HepG2 (cell line): ENCODE data around the gene IQCM. TPM values are rescaled to one million over a fixed set of nuclear protein-coding genes. Genes with fewer than 3 reads are reported as not detected.

Experiments
- ATAC-seq: fragments of 200-7000 bp; cut with Tn5 transposase; 3 replicates; pipeline ENCODE4 v1.9.1; 2020; ENCODE audit warnings: mild to moderate bottlenecking, moderate library complexity
- BruUV-seq: library from RNA; stranded (reverse); fragments of 400-500 nt; replicated peaks from 2 replicates; lab custom pipeline; 2021; lab: Mats Ljungman, UMichigan
- CTCF ChIA-PET: fragments of 300-600 bp; formaldehyde crosslinking; extraction: SDS; loops from one replicate; lab custom pipeline; 2021; ENCODE audit warnings: low total read pairs, inconsistent platforms, low intra/inter-chr PET ratio; lab: Yijun Ruan, JAX
- POLR2A ChIA-PET: fragments of 350-600 bp; sonication (Branson Sonifier 250); formaldehyde crosslinking; loops from one replicate; lab custom pipeline; 2020; ENCODE audit warnings: antibody characterized with exemption, inconsistent platforms; lab: Yijun Ruan, JAX
- DNase-seq: peaks from one replicate; pipeline ENCODE4 v3.0.0-alpha.2; 2015; ENCODE audit warnings: low spot score
- FAIRE-seq: peaks from 3 replicates; lab custom pipeline; 2011; peaks lifted over from hg19 to GRCh38; lab: Jason Lieb, UNC
- H2AFZ ChIP-seq: one replicate; pipeline ENCODE4 v1.6.1; 2011; ENCODE audit warnings: low read length, inconsistent platforms
- H3K27ac ChIP-seq: fragments of 300-600 bp; 3 replicates; pipeline ENCODE4 v1.8.0; 2011; ENCODE audit warnings: mixed run types, mild to moderate bottlenecking, mixed read lengths, low read length, inconsistent platforms; ENCODE audit not compliant: insufficient read depth; ENCODE audit errors: extremely low read length
- H3K27me3 ChIP-seq, 2 experiments: fragments of 200-600 bp in 1 of 2; 2 replicates in 1 of 2; 3 replicates in 1 of 2; pipeline versions ENCODE4 v1.6.0 to v1.8.0; 2011; ENCODE audit warnings: low read length in 2 of 2, mild to moderate bottlenecking in 2 of 2, moderate library complexity in 2 of 2, inconsistent platforms in 1 of 2; ENCODE audit not compliant: insufficient read depth in 2 of 2, control insufficient read depth in 1 of 2
- H3K36me3 ChIP-seq, 2 experiments: fragments of 200-600 bp in 1 of 2; replicated peaks in 1 of 2; 2 replicates in 1 of 2; 3 replicates in 1 of 2; pipeline versions ENCODE4 v1.5.1 to v1.8.0; 2011; ENCODE audit warnings: low read length in 2 of 2, inconsistent platforms in 1 of 2; ENCODE audit not compliant: insufficient read depth in 2 of 2, control insufficient read depth in 1 of 2
- H3K4me1 ChIP-seq: 2 replicates; pipeline ENCODE4 v1.5.1; 2012; ENCODE audit warnings: low read length, inconsistent platforms; ENCODE audit not compliant: insufficient read depth
- H3K4me2 ChIP-seq: 2 replicates; pipeline ENCODE4 v1.6.0; 2011; ENCODE audit warnings: low read depth, low read length, inconsistent platforms
- H3K4me3 ChIP-seq, 3 experiments: fragments of 200-600 bp in 1 of 3; sonication (generic), shearing (Covaris generic) in 1 of 3; replicated peaks in 1 of 3; 2 replicates each; pipeline ENCODE4 v1.5.1; 2011 to 2016; ENCODE audit warnings: low read length in 3 of 3, inconsistent platforms in 2 of 3, low read depth in 2 of 3, mild to moderate bottlenecking in 2 of 3, control low read depth in 1 of 3, mixed read lengths in 1 of 3; ENCODE audit not compliant: insufficient read depth in 1 of 3
- H3K79me2 ChIP-seq: one replicate; pipeline ENCODE4 v1.6.1; 2011; ENCODE audit warnings: low read length, inconsistent platforms; ENCODE audit not compliant: insufficient read depth
- H3K9ac ChIP-seq: 2 replicates; pipeline ENCODE4 v1.6.0; 2011; ENCODE audit warnings: mild to moderate bottlenecking, low read depth, low read length, inconsistent platforms; ENCODE audit not compliant: insufficient read depth
- H3K9me3 ChIP-seq: 2 replicates; pipeline ENCODE4 v1.5.1; 2012; ENCODE audit warnings: mild to moderate bottlenecking, low read length
- H4K20me1 ChIP-seq: 2 replicates; pipeline ENCODE4 v1.6.0; 2011; ENCODE audit warnings: inconsistent platforms, mild to moderate bottlenecking, low read length, moderate library complexity; ENCODE audit not compliant: insufficient read depth
- NFATC3 ChIP-seq: sonication (generic); formaldehyde crosslinking; IDR thresholded peaks from 2 replicates; pipeline ENCODE4 v1.5.1; 2020; ENCODE audit warnings: mild to moderate bottlenecking, missing genetic modification reagents
- RARG ChIP-seq: sonication (generic); formaldehyde crosslinking; IDR thresholded peaks from 2 replicates; pipeline ENCODE4 v1.4.0; 2020; ENCODE audit warnings: low read depth, mild to moderate bottlenecking, missing genetic modification reagents
- TOE1 ChIP-seq: sonication (generic); formaldehyde crosslinking; IDR thresholded peaks from 2 replicates; pipeline ENCODE4 v1.4.0; 2020; ENCODE audit warnings: mild to moderate bottlenecking, missing genetic modification reagents
- WGBS: methylation state at CpG from one replicate; pipeline ENCODE4 v1.1.6; 2017; ENCODE audit warnings: low lambda C conversion rate; 5-methylcytosine and 5-hydroxymethylcytosine counted together
- in situ Hi-C: cut with HindIII; loops from 2 replicates; pipeline ENCODE4 v1.10.0; 2017; ENCODE audit warnings: low pct_unique_long_range_greater_than_20kb; ENCODE audit not compliant: extremely low pct_ligation_motif_present
- intact Hi-C: fragments of 100-400 bp; cut with micrococcal nuclease; formaldehyde crosslinking; loops from one replicate; pipeline ENCODE4 v1.10.0; 2022; ENCODE audit not compliant: unreplicated experiment
- polyA plus RNA-seq, 8 experiments: library from polyadenylated mRNA; depleted of rRNA in 3 of 8; stranded (reverse) in 7 of 8; unstranded in 1 of 8; fragments of >200 nt; fragmentation: Illumina TruSeq in 4 of 8; extraction: Trizol in 4 of 8; gene quantifications; 2 replicates each; pipeline versions ENCODE4 v1.2.1 to v1.2.3, GENCODE V29; 2011 to 2016; ENCODE audit warnings: low read depth in 4 of 8, missing spikeins in 1 of 8, mixed read lengths in 1 of 8; ENCODE audit not compliant: insufficient read depth in 1 of 8
- total RNA-seq, 5 experiments: library from RNA; depleted of rRNA; stranded (reverse); fragments of >200 nt; fragmentation: Illumina TruSeq; extraction: Trizol; gene quantifications; 2 replicates each; pipeline ENCODE4 v1.2.3, GENCODE V29; 2016; ENCODE audit warnings: low read depth in 1 of 5
- TF ChIP-seq, protein P1 (sequence below): sonication (generic); formaldehyde crosslinking; IDR thresholded peaks from 2 replicates; pipeline ENCODE4 v1.8.0; 2022; ENCODE audit warnings: mild to moderate bottlenecking, missing genetic modification reagents; ENCODE audit not compliant: insufficient replicate concordance

The IQCM gene
- total and polyA plus RNA-seq, 2 of the 13 experiments (the other 11 are each of a cell fraction or from before 2014, with no cell fraction given), result not detected

DNA sequence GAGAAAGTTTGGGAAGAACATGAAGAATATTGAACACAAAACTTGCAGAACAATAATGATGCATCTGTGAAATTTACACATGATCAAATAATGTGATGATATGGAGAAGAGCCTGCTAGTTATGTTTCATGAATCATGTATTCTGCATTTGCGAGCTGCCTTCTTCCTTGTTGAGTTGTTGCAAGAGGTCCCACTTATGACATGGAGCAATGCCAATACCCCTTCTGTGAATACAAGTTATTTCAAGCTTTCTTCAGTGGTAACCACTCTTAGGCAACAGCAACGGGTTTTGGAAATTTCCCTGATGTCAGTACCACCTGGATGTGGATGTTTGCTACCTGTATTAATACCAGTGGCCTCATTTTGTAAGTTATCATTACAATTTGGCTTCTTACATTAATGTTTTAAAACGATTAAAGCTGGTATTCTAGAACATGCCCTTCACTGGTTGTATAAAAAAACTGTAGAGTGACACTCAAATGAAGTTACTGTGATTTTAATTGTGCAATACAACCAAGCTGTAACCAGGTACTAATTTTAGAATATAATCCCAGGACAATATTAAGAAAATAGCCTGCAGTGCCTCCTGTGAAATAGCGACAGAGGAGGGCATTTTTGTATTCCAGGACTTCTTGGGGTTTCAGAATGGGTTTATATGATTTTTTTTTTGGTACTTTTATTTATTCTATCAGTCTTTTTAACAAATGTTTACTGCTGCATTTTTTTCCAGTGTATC lies 25.3 kb downstream of the IQCM start:
- Histone ChIP-seq H3K4me3 (no peak overlapping the region), H3K79me2 (no peaks in the 10 kb centered on the region), H4K20me1 (no peaks in the 10 kb centered on the region), H3K4me2 (no peak overlapping the region), H3K27ac (no peak overlapping the region), H3K27me3 (no peaks in the 10 kb centered on the region; a peak in 1 of 5 replicates), H3K4me1 (no peaks in the 10 kb centered on the region), H3K9ac (no peak overlapping the region), H3K36me3 (no peaks in the 10 kb centered on the region), H3K9me3 (no peaks in the 10 kb centered on the region), H2AFZ (no peak overlapping the region)
- WGBS, result 2% methylated on average over 4 of the region's 4 CpGs
- intact Hi-C loops, result no loop called here
- no peak for TF ChIP-seq TOE1 (CRISPR knock-in tag)
- FAIRE-seq (no peak), ATAC-seq (no peak), DNase-seq (no peak)
- in situ Hi-C loops, result no loop called here
- no TSS peak for BruUV-seq
- CTCF ChIA-PET, result no interaction called here
- POLR2A ChIA-PET, result no interaction called here

GRCh38 chr4:149788300-149788699 lies 27.3 kb downstream of the IQCM start:
- no peak overlapping the region for H3K27ac ChIP-seq
- TF ChIP-seq RARG (no peak), NFATC3 (no peak)
- TF ChIP-seq, protein P1, sequence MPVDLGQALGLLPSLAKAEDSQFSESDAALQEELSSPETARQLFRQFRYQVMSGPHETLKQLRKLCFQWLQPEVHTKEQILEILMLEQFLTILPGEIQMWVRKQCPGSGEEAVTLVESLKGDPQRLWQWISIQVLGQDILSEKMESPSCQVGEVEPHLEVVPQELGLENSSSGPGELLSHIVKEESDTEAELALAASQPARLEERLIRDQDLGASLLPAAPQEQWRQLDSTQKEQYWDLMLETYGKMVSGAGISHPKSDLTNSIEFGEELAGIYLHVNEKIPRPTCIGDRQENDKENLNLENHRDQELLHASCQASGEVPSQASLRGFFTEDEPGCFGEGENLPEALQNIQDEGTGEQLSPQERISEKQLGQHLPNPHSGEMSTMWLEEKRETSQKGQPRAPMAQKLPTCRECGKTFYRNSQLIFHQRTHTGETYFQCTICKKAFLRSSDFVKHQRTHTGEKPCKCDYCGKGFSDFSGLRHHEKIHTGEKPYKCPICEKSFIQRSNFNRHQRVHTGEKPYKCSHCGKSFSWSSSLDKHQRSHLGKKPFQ (CRISPR knock-in tag), result no peak
- no peak overlapping the region for H3K9ac ChIP-seq
- intact Hi-C loops (no loop called here), in situ Hi-C loops (no loop called here)
- H3K9me3 ChIP-seq, result no peaks in the 10 kb centered on the region
- BruUV-seq, result no TSS peak
- H2AFZ ChIP-seq, result no peak overlapping the region
- POLR2A ChIA-PET, result no interaction called here
- H3K4me3 ChIP-seq, result no peak overlapping the region
- CTCF ChIA-PET, result no interaction called here
- DNase-seq (no peak), FAIRE-seq (no peak), ATAC-seq (no peak)
- WGBS, result 9% methylated on average over 4 of the region's 4 CpGs
- no peaks in the 10 kb centered on the region; a peak in 1 of 5 replicates for H3K27me3 ChIP-seq
- no peak overlapping the region for H3K4me2 ChIP-seq
- no peaks in the 10 kb centered on the region for H3K4me1 ChIP-seq
- H4K20me1 ChIP-seq, result no peaks in the 10 kb centered on the region
- no peaks in the 10 kb centered on the region for H3K79me2 ChIP-seq
- H3K36me3 ChIP-seq, result no peaks in the 10 kb centered on the region
